ENCODE data around the gene SFXN3.
"Not testable (repeated sequence)": the region's sequence is repeated elsewhere in the genome, so short reads cannot be mapped to it uniquely, and the experiment has no call there.

The SFXN3 gene

DNA sequence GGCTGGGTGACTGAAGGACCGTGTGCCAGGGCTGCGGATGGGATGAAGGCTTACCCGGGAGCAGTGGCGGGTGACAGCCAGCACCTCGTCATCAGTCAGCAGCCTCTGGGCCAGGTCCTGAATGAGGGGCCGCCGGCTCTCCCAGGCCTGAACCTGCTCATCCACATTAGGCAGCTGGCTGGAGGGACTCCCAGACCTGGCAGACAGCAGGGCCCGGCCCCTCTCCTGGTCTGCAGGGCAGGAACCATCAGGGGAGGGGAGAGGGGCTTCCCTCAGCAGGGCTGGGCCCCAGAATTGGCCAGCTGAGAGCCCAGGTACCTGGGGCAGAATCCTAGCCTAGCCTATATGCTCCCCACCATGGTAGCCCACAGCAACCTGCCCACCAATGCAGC, 15.5 kb upstream of the SFXN3 start:
- DNase-seq (ENCODE audit: low read depth in 2 of 2) = no peak

DNA sequence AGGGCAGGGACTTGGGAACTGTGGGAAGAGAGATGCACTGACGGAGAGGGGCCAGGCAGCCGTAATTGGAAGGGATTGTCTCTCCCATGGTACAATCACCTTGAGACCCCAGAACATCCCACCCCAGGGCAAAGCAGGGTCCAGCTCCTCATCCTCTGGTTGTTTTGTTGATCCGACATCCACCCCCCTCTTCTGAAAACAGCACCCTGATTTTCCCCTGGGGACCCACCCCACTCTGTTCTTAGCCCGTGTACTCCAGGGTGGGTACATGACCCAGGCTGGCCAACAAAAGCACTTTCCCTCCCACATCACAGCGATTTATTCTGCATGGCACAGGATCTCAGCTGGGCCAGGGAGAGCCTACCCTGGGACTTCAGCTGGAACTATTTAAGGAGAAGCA, 14.2 kb upstream of the SFXN3 start:
- no peak for DNase-seq (ENCODE audit: low read depth in 2 of 2)

DNA sequence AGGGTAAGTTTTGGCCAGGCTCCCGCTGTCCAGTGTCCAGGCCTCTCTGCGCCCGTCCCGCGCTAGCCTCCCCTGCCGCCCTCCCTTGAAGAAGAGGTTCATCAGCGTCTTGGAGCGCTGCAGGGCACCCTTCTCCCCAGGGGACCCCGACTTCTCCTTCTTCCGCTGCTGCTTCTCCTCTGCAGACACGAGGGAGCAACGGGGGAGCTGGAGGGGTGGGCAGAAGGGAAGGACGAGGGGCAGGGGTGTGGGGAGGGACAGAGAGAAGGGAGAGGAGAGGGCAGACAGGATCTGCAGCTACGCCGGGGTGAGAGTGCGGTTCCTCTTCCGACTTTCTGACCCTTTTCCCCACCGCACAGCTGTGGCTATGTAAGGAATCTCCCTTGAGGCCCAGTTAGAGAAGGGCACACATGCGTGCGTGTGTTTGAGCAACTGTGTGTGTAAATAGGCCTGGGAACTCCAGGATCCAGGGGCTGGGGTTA, 12.9 kb upstream of the SFXN3 start:
- no peak for DNase-seq (ENCODE audit: low read depth in 2 of 2)

DNA sequence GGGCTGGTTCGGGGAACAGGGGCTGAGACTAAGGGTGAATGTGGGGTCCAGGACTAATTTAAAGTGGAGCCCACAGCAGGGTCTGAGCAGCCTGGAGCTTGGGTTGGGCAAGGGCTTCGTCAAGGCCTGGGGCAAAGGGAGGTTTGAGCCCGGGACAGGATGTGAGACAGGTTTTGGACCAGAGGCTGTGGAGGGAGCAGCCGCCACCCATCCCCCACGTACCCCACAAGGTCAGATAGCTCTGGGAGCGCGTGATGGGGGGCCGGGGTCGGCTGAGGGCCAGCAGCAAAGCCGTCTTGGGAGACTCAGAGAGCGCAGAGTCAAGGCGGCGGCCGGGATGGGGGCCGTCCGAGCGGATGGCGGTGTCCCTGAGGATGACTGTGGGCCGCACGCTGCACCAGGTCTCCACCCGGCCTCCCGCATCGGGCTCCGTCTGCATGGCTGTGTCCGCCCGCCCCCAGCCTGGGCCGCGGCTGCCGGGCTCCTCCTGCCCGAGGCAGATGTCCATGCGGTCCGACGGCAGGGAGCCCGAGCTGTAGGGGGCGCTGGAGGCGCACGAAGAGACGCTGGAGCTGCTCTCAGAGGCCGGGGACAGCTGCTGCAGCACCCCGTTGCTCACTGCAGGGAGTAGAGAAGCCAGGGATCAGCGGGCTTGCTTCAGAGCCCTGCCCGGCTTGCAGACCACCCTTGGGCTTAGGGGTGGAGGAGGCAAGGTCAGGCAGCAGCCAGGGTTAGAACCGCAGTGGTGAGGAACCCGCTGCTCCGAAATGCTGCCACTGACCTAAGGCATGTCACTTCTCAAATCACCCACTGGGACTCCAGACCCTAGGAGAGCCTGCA, 12.2 kb upstream of the SFXN3 start:
- peak; percentile 31 to 52 for DNase-seq (ENCODE audit: low read depth in 2 of 2)

DNA sequence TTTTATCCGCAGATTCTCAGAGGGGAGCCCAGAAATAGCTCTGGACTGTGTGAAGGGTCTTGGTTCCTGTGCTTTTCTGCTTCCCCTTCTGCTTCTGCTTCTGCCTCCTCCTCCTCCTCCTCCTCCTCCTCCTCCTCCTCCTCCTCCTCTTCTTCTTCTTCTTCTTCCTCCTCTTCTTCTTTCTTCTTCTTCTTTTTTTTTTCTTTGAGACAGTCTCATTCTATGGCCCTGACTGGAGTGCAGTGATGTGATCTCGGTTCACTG, 11.7 kb upstream of the SFXN3 start:
- DNase-seq (ENCODE audit: low read depth in 2 of 2) = no peak

DNA sequence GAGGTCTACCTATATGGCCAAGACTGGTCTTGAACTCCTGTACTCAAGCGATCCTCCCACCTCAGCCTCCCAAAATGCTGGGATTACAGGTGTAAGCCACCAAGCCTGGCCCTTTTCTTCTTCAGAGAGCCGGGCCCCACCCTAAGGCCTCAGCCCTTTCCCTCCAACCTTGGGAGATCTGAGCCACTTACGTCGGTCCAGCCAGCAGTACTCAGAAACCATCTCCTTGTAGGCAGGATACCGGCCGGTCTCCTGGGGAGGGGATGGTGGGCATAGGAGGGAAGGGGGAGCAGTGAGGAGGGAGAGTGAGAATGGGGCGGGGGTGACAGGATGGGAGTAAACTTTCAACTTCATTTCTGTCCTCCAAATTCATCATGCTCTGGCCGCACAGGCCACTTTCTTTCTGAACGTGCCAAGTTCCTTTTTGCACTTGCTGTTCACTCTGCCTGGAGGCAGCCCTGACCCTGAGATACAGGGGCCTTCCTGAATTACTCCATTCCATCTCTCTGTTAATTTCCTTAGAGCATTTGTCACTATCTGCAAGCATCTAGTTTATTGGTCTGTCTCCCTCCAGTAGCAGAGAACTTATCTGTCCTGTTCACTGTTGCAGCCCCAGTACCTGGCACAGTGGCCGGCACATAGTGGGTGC, 10.5 kb upstream of the SFXN3 start:
- DNase-seq (ENCODE audit: low read depth in 2 of 2) = no peak

DNA sequence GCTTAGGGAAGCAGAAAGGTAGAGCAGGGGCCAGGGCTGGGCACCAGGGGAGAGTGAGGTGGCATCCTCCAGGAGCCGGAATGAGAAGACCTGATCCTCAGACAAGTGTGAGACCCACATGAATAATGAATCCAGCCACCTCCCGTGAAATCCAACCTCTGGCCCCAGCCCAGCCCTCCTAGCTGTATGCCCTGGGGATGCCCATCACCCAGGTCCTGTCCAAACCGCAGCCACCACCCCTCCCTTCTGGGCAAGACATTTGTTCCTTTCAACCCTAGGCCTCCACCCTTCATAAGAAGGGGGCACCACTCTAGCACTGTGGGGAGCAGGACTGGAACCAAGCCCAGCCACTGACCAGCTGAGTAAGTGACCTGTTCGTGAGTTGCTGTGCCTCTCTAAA, 9.8 kb upstream of the SFXN3 start:
- DNase-seq (ENCODE audit: low read depth in 2 of 2) = no peak

DNA sequence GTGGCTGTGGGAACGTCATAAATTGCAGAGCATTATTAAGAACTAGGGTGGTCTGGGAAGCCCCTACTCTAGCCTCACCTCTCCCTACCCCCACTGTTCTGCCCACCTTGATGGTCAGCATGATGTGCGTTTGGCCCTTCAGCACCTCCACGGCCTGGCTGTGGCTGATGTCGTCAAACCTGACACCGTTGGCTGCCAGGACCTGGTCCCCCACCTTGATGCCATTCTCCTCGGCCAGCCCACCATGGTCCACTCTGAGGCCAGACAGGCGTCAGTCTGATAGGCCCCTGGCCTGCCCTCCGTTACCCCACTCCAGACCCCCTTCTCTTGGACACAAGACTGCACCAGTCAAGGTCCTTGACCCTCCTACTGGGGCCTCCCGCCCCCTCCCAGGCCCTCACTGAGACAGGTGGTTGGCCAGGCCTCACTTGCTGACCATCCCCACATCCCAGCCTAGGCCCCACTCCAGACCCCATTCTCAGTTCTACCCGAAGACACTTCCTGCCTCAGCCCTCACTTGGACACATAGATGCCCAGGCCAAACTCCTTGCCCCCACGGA, 9.3 kb upstream of the SFXN3 start:
- no peak for DNase-seq (ENCODE audit: low read depth in 2 of 2)

DNA sequence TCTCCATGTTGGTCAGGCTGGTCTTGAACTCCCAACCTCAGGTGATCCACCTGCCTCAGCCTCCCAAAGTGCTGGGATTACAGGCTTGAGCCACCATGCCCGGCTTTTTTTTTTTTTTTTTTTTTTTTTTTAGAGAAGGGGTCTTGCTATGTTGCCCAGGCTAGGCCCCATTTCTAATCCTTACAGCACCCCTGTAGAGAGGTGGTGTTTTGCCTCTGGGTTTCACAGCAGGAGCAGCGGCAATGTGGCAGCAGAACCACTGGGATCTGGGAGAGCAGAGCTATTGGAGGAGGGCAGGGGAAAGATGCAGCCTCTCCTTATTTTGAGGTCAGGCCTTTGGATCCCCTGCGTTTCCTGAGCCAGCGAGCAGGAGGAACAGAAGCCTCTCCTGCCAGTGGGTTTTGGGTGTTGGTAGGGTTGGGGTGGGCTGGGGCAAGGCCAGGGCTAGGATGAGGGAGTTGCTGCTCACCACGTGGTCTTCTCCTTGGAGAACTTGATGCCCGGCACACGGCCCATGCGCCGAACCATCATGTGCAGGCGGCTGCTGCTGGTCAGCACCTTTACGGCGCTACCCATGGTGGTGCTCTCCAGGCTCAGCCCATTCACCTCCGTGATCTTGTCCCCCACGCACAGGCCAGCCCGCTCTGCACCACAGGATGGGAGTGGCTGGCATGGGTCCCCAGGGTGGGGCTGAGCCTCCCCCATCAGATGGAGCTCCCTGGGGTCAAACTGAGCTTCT, 7.9 kb upstream of the SFXN3 start:
- no peak for DNase-seq (ENCODE audit: low read depth in 2 of 2)

DNA sequence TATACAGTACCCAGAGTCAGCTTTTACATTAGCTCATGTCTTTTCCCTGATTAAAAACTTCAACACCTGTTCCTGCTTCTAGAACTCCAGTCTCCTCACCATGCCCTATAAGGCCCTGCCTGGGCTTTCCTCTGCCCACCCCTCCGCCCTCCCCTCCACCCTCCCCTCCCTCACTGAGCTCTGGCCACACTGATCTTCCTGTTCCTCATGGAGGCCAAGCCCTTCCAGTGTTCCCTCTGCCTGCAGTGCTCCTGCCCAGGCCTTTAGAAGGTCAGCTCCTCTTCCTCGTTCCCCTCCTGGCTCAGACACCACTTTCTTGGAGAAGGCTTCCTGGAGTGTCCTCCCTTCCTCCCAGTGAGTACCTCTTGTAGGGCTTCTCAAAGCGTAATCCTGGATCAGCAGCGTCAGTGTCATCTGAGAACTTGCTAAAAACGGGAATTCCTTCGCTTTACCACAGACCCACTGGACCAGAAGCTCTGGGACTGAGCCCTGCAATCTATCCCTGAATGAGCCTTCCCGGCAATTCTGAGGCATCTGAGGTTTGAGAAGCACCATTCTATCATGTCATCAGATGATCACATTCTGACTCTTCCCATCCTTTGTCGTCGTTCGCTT, 3.8 kb upstream of the SFXN3 start:
- DNase-seq (ENCODE audit: low read depth in 2 of 2) = no peak

DNA sequence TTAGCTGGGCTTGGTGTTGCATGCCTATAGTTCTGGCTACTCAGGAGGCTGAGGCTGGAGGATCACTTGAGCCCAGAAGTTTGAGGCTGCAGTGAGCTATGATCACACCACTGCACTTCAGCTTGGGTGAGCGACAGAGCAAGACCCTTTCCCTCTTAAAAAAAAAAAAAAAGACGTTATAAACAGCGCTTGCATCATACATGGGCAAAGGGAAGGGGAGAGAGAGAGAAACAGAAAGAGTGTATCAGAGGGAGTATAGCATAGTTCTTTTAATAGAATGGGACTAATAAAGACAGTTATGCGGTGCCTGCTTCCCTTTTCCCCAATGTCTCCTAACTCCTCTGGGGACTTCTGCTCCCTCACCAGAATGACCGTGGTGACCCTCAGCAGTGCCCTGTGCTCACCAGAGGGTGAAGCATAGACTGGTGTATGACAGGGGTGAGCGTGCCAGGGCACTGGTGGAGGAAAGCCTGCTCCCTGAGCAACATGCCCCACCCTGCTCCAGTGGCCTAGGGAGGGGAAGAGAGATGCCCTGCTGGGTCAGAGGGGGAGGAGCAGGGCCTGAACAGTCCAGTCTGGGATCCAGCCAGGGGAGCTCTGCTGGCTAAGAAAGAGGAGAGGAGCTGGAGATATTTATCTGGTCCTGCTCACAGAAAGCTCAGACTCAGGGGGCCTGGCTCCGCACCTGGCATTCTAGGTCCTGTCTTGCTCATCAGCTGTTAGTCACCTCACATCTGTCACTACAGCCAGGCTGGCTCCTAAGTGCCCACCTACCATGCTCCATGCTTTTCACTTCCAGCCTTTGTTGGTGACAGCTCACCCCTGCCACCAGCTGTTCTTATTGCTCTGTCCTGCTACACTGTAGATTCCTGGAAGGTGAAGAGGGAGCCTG, 2.3 kb upstream of the SFXN3 start:
- no peak for DNase-seq (ENCODE audit: low read depth in 2 of 2)

DNA sequence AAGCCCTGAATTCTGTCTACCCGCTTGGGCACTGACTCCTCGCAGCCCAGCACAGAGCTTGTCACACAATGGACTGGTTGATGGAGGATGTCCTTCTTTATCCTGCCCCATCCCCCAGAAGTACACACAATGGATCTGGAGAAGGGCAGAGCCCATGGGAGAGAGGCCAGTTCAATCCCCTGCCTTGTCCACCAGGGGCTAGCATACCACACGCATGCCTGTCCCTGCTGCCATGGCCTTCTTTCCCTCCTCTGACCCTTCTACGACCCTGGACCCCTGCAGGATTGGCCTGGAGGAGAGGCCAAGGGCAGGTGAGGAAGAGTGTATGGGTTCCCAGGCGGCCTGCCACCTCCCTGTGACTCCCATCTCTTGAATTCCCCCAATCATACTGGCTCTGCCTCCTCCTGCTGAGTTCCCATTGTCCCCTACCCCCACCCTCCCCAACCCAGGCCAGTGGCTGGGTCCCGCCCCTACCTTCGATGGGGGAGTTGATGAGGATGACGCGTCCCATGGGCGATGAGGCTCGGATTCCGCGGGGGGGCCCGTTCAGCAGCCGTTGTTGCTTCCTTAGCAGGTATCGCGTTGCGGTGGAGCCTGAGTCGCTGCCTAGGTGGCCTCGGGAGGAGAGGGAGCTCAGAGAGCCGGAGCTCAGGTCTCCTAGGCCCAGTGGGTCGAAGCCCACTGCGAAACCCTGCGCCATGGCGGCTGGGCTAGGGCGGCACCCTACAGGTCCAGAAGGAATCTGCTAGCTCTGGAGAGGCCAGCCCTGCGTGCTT, 1.3 kb upstream of the SFXN3 start:
- no peak for DNase-seq (ENCODE audit: low read depth in 2 of 2)

DNA sequence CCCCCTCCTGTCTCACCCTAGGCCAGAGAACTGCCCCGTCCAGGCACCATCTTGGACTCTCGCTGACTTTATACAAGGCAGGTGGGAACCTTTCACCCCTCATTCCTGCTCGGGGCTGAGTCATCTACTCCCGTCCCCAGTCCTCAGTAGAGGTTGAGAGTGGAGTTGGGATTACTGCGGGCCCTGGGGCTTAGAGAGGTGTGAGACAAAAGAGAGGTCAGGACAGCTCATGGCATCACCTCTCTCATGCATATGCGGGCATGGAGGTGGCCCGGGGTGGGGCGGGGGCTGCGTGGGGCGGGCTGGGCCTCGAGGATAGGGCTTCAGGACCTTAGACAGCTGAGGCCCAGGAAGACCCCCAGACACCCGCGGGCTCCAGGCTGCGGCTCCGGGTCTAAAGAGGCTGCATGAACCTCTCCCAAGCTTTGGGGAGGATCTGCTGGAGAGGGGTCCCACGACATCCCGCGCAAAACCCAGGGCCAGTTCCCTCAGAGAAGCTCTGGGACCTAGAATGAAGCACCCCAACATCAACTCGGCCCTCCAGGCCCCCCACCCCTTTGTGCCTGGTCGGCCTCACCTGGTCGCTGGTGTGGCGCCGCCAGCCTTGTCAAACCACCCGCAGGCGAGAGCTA, 422 bp upstream of the SFXN3 start:
- no peak for DNase-seq (ENCODE audit: low read depth in 2 of 2)

DNA sequence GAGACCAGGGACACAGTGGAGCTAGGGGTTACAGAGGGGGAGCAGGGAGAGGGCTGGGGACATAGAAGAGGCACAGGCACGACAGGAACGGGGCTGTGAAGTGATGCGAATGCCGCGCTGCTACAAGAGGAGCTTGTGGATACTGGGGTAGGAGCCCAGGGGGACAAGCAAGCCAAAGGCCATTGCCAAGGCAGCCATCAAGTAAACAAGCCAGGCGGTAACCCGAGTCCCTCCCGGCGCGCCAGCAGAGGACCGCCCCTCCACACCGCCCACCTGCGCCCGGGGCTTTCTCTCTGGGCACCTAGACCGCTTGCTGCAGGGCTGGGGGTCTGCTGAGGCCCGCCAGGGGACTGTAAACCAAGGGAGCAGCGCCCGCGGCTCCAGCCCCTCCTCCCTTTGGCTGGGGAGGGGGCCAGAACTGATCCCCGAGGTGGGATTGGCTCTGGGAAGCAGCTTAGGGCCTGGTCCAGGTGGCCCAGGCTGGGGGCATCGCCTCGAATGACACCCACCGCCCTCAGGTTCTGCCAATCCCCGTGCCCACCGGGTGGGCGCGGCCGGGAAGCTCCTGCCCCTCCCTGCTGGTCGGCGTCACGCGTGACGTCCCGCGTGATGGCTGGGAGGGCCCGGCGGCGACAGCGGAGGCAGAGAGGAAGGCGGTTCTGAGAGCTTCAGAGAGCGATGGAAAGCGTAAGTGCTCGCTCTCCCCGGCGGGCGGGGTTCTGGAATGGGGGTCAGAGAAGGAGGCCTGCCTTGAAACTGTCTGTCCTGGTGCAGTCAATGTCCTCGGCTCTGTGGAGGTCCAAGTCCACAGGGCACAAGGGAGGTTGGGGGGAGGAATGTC, 982 bp downstream of the SFXN3 start:
- peak; percentile 52 to 67 for DNase-seq (ENCODE audit: low read depth in 2 of 2)

DNA sequence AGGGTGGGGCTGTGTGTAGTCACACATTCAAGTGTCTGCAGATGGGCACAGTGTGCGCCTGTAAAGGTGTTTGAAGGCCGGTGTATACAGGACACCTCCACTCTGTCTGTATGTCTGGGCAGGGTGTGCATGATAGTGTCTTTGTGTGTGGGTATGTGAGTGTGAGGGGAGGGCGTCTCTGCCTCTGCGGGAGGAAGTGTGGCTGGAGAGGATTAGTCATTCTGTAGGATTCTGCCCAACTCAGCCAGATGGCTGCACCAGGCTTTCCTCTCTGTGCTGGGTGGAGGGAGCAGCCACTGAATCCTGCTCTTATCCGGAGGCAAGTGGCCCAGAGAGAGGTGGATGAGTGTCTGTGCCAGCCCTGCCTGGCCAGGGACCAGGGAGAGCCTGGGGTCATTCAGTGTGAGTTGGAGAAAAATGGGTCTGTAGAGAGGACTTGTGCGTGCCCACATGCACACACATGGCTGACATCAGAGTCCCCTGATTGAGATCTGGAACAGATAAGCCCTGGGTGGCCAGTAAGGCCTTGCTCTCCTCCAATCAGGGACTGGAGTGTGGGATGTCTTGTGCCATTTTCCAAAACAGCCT, 1.7 kb downstream of the SFXN3 start:
- peak; percentile 45 to 59 for DNase-seq (ENCODE audit: low read depth in 2 of 2)

DNA sequence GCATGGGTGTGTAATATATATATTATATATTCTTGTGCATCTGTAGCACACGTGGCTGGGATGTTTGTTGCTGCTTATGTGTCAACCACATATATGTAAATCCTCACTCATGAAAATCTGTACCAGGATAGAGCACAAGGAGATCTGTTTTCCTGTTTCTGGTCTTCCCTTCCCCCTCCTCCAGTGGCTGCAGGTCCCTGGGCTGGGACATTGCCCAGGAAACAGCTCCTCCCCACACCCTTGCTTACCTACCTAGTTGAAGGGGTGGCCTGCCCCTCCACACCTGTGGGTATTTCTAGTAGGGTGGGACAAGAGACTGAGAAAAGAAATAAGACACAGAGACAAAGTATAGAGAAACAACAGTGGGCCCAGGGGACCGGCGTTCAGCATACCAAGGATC, 2.2 kb downstream of the SFXN3 start:
- no peak for DNase-seq (ENCODE audit: low read depth in 2 of 2)

DNA sequence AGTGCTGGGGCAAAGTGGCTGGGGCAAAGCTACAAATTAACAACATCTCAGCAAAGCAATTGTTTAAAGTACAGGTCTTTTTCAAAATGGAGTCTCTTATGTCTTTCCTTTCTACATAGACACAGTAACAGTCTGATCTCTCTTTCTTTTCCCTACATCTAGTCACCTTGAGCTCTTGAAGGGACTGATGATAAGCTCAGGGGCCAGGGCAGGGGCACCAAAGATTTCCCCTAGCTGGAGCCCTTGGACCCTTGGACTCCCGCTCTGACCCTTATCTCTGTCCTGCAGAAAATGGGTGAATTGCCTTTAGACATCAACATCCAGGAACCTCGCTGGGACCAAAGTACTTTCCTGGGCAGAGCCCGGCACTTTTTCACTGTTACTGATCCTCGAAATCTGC, 3.4 kb downstream of the SFXN3 start:
- not testable (repeated sequence) for DNase-seq (ENCODE audit: low read depth in 2 of 2)

DNA sequence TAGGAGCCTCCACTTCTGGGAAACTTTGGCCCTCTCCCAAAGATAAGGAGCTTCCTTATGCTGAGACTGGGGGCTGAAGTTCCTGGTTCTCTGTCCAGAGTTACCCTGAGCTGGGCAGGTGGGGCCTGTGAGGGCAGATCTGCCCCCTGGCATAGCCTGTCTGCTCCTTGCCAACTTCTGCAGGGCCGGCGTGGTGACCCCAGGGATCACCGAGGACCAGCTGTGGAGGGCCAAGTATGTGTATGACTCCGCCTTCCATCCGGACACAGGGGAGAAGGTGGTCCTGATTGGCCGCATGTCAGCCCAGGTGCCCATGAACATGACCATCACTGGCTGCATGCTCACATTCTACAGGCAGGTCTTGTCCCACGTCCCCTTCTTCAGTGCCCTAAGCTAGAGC, 4.3 kb downstream of the SFXN3 start:
- DNase-seq (ENCODE audit: low read depth in 2 of 2) = no peak

All from stimulated activated CD8-positive, alpha-beta memory T cell treated with anti-CD3 and anti-CD28 coated beads, Interleukin-15, amount 100 ng/mL, for 4 hours (primary cell).